HG03558 (cell line): ENCODE measurements around the gene TAF1B.

Experiments
- ATAC-seq: cut with Tn5 transposase; IDR thresholded peaks from one replicate; pipeline ENCODE4 v1.9.1; 2021; ENCODE audit warnings: moderate number of reproducible peaks; ENCODE audit not compliant: unreplicated experiment; ENCODE audit errors: extremely low read depth

Gene TAF1B

GRCh38 chr2:9980520-9980919 is 137.2 kb downstream of the TAF1B start:
- no peak for ATAC-seq

- ATAC-seq, result no peak
Observed at GRCh38 chr2:9981655-9982054, 138.4 kb downstream of the TAF1B start.

- no peak for ATAC-seq
Observed at GRCh38 chr2:9982248-9982647, 139.0 kb downstream of the TAF1B start.

GRCh38 chr2:9982891-9983290 is 139.6 kb downstream of the TAF1B start:
- ATAC-seq, result no peak

GRCh38 chr2:9983401-9984216 is 140.3 kb downstream of the TAF1B start:
- no peak for ATAC-seq
